ENCODE results near the gene KRTAP9-9. TPM values are rescaled to one million over a fixed set of nuclear protein-coding genes. Genes with fewer than 3 reads are reported as not detected.

Gene KRTAP9-9
- total RNA-seq, 1 donor from 2014 or later = not detected

- peaks cover 0 to 7% (median 5%) of the 10 kb centered on the region in 3 donors for H3K27me3 ChIP-seq (ENCODE audit: control insufficient read depth in 3 of 3, insufficient read depth in 3 of 3, low read length in 3 of 3)
- no peak overlapping the region for H3K27ac ChIP-seq (ENCODE audit: low read depth, low read length)
- H3K4me1 ChIP-seq (ENCODE audit: control insufficient read depth in 3 of 3, insufficient read depth in 3 of 3, low read length in 3 of 3) = no peaks in the 10 kb centered on the region
- H3K4me3 ChIP-seq (ENCODE audit: low read length in 3 of 3) = no peak overlapping the region
- no peaks in the 10 kb centered on the region for H3K9me3 ChIP-seq (ENCODE audit: control insufficient read depth in 3 of 3, low read length in 3 of 3)
- no peaks in the 10 kb centered on the region for H3K36me3 ChIP-seq (ENCODE audit: control insufficient read depth in 3 of 3, insufficient read depth in 3 of 3, low read length in 3 of 3)
- H3K9ac ChIP-seq (ENCODE audit: low read depth in 1 of 3, low read length in 3 of 3) = no peak overlapping the region
These were observed 31.9 kb downstream of the KRTAP9-9 start for GRCh38 chr17:41287050-41287449.

- Histone ChIP-seq H3K27ac (ENCODE audit: low read depth, low read length) (no peak overlapping the region), H3K4me1 (ENCODE audit: control insufficient read depth in 3 of 3, insufficient read depth in 3 of 3, low read length in 3 of 3) (no peaks in the 10 kb centered on the region), H3K36me3 (ENCODE audit: control insufficient read depth in 3 of 3, insufficient read depth in 3 of 3, low read length in 3 of 3) (no peaks in the 10 kb centered on the region), H3K4me3 (ENCODE audit: low read length in 3 of 3) (no peak overlapping the region), H3K9ac (ENCODE audit: low read depth in 1 of 3, low read length in 3 of 3) (no peak overlapping the region), H3K9me3 (ENCODE audit: control insufficient read depth in 3 of 3, low read length in 3 of 3) (no peaks in the 10 kb centered on the region), H3K27me3 (ENCODE audit: control insufficient read depth in 3 of 3, insufficient read depth in 3 of 3, low read length in 3 of 3) (peaks cover 0 to 14% (median 4%) of the 10 kb centered on the region in 3 donors)
These were observed 38.8 kb downstream of the KRTAP9-9 start for GRCh38 chr17:41294016-41294415.

- Histone ChIP-seq H3K4me3 (ENCODE audit: low read length in 3 of 3) (no peak overlapping the region), H3K4me1 (ENCODE audit: control insufficient read depth in 3 of 3, insufficient read depth in 3 of 3, low read length in 3 of 3) (no peaks in the 10 kb centered on the region), H3K9me3 (ENCODE audit: control insufficient read depth in 3 of 3, low read length in 3 of 3) (no peaks in the 10 kb centered on the region), H3K27me3 (ENCODE audit: control insufficient read depth in 3 of 3, insufficient read depth in 3 of 3, low read length in 3 of 3) (peaks cover 0 to 23% (median 4%) of the 10 kb centered on the region in 3 donors), H3K36me3 (ENCODE audit: control insufficient read depth in 3 of 3, insufficient read depth in 3 of 3, low read length in 3 of 3) (no peaks in the 10 kb centered on the region), H3K27ac (ENCODE audit: low read depth, low read length) (no peak overlapping the region), H3K9ac (ENCODE audit: low read depth in 1 of 3, low read length in 3 of 3) (no peak overlapping the region)
These were observed 41.7 kb downstream of the KRTAP9-9 start for GRCh38 chr17:41296846-41297245.

- no peak overlapping the region for H3K9ac ChIP-seq (ENCODE audit: low read depth in 1 of 3, low read length in 3 of 3)
- no peak overlapping the region for H3K27ac ChIP-seq (ENCODE audit: low read depth, low read length)
- H3K4me3 ChIP-seq (ENCODE audit: low read length in 3 of 3) = no peak overlapping the region
- H3K27me3 ChIP-seq (ENCODE audit: control insufficient read depth in 3 of 3, insufficient read depth in 3 of 3, low read length in 3 of 3) = peaks cover under 1 to 33% (median 4%) of the 10 kb centered on the region in 3 donors
- H3K4me1 ChIP-seq (ENCODE audit: control insufficient read depth in 3 of 3, insufficient read depth in 3 of 3, low read length in 3 of 3) = no peaks in the 10 kb centered on the region
- H3K9me3 ChIP-seq (ENCODE audit: control insufficient read depth in 3 of 3, low read length in 3 of 3) = peaks cover 0 to 2% (median 0%) of the 10 kb centered on the region in 3 donors
- H3K36me3 ChIP-seq (ENCODE audit: control insufficient read depth in 3 of 3, insufficient read depth in 3 of 3, low read length in 3 of 3) = no peaks in the 10 kb centered on the region
These were observed 43.4 kb downstream of the KRTAP9-9 start for GRCh38 chr17:41298458-41299135.

GRCh38 chr17:41301204-41301790 lies 46.1 kb downstream of the KRTAP9-9 start:
- Histone ChIP-seq H3K36me3 (ENCODE audit: control insufficient read depth in 3 of 3, insufficient read depth in 3 of 3, low read length in 3 of 3) (no peaks in the 10 kb centered on the region), H3K4me3 (ENCODE audit: low read length in 3 of 3) (no peak overlapping the region), H3K4me1 (ENCODE audit: control insufficient read depth in 3 of 3, insufficient read depth in 3 of 3, low read length in 3 of 3) (no peaks in the 10 kb centered on the region), H3K9me3 (ENCODE audit: control insufficient read depth in 3 of 3, low read length in 3 of 3) (peaks cover 0 to 2% (median 0%) of the 10 kb centered on the region in 3 donors), H3K27ac (ENCODE audit: low read depth, low read length) (no peak overlapping the region), H3K27me3 (ENCODE audit: control insufficient read depth in 3 of 3, insufficient read depth in 3 of 3, low read length in 3 of 3) (peaks cover 4 to 40% (median 9%) of the 10 kb centered on the region in 3 donors), H3K9ac (ENCODE audit: low read depth in 1 of 3, low read length in 3 of 3) (no peak overlapping the region)

- H3K4me1 ChIP-seq (ENCODE audit: control insufficient read depth in 3 of 3, insufficient read depth in 3 of 3, low read length in 3 of 3) = no peaks in the 10 kb centered on the region
- peaks cover 4 to 48% (median 17%) of the 10 kb centered on the region in 3 donors for H3K27me3 ChIP-seq (ENCODE audit: control insufficient read depth in 3 of 3, insufficient read depth in 3 of 3, low read length in 3 of 3)
- no peaks in the 10 kb centered on the region for H3K36me3 ChIP-seq (ENCODE audit: control insufficient read depth in 3 of 3, insufficient read depth in 3 of 3, low read length in 3 of 3)
- no peak within 1 kb of the TSS for H3K9ac ChIP-seq (ENCODE audit: low read depth in 1 of 3, low read length in 3 of 3)
- no peak within 1 kb of the TSS for H3K4me3 ChIP-seq (ENCODE audit: low read length in 3 of 3)
- peaks cover 0 to 2% (median 0%) of the 10 kb centered on the region in 3 donors for H3K9me3 ChIP-seq (ENCODE audit: control insufficient read depth in 3 of 3, low read length in 3 of 3)
- H3K27ac ChIP-seq (ENCODE audit: low read depth, low read length) = no peak within 1 kb of the TSS
These were observed 47.0 kb downstream of the KRTAP9-9 start, which contains the start of gene KRTAP29-1 for GRCh38 chr17:41301916-41302901. Gene KRTAP29-1, minus strand, starts transcription at chr17:41302851. Its CDS starts 0 bp downstream, at chr17:41302851.

GRCh38 chr17:41302981-41303380 lies 47.8 kb downstream of the KRTAP9-9 start:
- peaks cover 0 to 2% (median 0%) of the 10 kb centered on the region in 3 donors for H3K9me3 ChIP-seq (ENCODE audit: control insufficient read depth in 3 of 3, low read length in 3 of 3)
- H3K9ac ChIP-seq (ENCODE audit: low read depth in 1 of 3, low read length in 3 of 3) = no peak overlapping the region
- no peak overlapping the region for H3K4me3 ChIP-seq (ENCODE audit: low read length in 3 of 3)
- no peak overlapping the region for H3K27ac ChIP-seq (ENCODE audit: low read depth, low read length)
- peaks cover 2 to 4% (median 3%) of the 10 kb centered on the region in 3 donors for H3K4me1 ChIP-seq (ENCODE audit: control insufficient read depth in 3 of 3, insufficient read depth in 3 of 3, low read length in 3 of 3)
- H3K36me3 ChIP-seq (ENCODE audit: control insufficient read depth in 3 of 3, insufficient read depth in 3 of 3, low read length in 3 of 3) = no peaks in the 10 kb centered on the region
- peaks cover 3 to 52% (median 25%) of the 10 kb centered on the region in 3 donors for H3K27me3 ChIP-seq (ENCODE audit: control insufficient read depth in 3 of 3, insufficient read depth in 3 of 3, low read length in 3 of 3)

- Histone ChIP-seq H3K27me3 (ENCODE audit: control insufficient read depth in 3 of 3, insufficient read depth in 3 of 3, low read length in 3 of 3) (peaks cover 0 to 53% (median 34%) of the 10 kb centered on the region in 3 donors), H3K27ac (ENCODE audit: low read depth, low read length) (no peak overlapping the region), H3K9ac (ENCODE audit: low read depth in 1 of 3, low read length in 3 of 3) (no peak overlapping the region)
These were observed 48.9 kb downstream of the KRTAP9-9 start for GRCh38 chr17:41304091-41304490.

More at GRCh38 chr17:41304091-41304490, 48.9 kb downstream of the KRTAP9-9 start:
- Histone ChIP-seq H3K36me3 (ENCODE audit: control insufficient read depth in 3 of 3, insufficient read depth in 3 of 3, low read length in 3 of 3) (no peaks in the 10 kb centered on the region), H3K9me3 (ENCODE audit: control insufficient read depth in 3 of 3, low read length in 3 of 3) (peaks cover 0 to 2% (median 0%) of the 10 kb centered on the region in 3 donors), H3K4me1 (ENCODE audit: control insufficient read depth in 3 of 3, insufficient read depth in 3 of 3, low read length in 3 of 3) (peaks cover 13 to 15% (median 14%) of the 10 kb centered on the region in 3 donors), H3K4me3 (ENCODE audit: low read length in 3 of 3) (no peak overlapping the region)

Data from skeletal muscle tissue (tissue), 4 donors.